GM19043 (cell line): ENCODE results near the gene PNMT.
A peak's percentile ranks its signal among the peaks of the same experiment; 100 is the strongest.
"Not testable (repeated sequence)": the region's sequence is repeated elsewhere in the genome, so short reads cannot be mapped to it uniquely, and the experiment has no call there.

Source experiments
- ATAC-seq: cut with Tn5 transposase; IDR thresholded peaks from one replicate; pipeline ENCODE4 v1.9.1; 2021; ENCODE audit warnings: low read depth; ENCODE audit not compliant: unreplicated experiment

PNMT gene

GRCh38 chr17:39683295-39683939 is 15.2 kb downstream of the PNMT start:
- no peak for ATAC-seq

- ATAC-seq, result no peak
These were observed 16.3 kb downstream of the PNMT start for GRCh38 chr17:39684369-39685192.

- ATAC-seq, result no peak
These were observed 18.9 kb downstream of the PNMT start for GRCh38 chr17:39687101-39687545.

- ATAC-seq, result peak; percentile 79
These were observed 19.6 kb downstream of the PNMT start, which contains the start of gene PGAP3 for GRCh38 chr17:39687546-39688474. TSS of gene PGAP3 (minus strand) at chr17:39688057. CDS start at chr17:39688014, 43 bp downstream.

- no peak for ATAC-seq
These were observed 20.2 kb downstream of the PNMT start for GRCh38 chr17:39688475-39688835.

- no peak for ATAC-seq
These were observed 20.7 kb downstream of the PNMT start for GRCh38 chr17:39688945-39689344.

GRCh38 chr17:39694593-39694992 is 26.3 kb downstream of the PNMT start:
- no peak for ATAC-seq

GRCh38 chr17:39695089-39695474 is 26.8 kb downstream of the PNMT start:
- ATAC-seq, result no peak

GRCh38 chr17:39696731-39697130 is 28.5 kb downstream of the PNMT start:
- no peak for ATAC-seq

GRCh38 chr17:39697961-39698360 is 29.7 kb downstream of the PNMT start:
- no peak for ATAC-seq

- not testable (repeated sequence) for ATAC-seq
These were observed 31.0 kb downstream of the PNMT start for GRCh38 chr17:39699157-39699817.

GRCh38 chr17:39699818-39700147 is 31.5 kb downstream of the PNMT start, which contains the start of gene ERBB2:
TSS of gene ERBB2 (plus strand) at chr17:39700064. CDS start at chr17:39700239, 175 bp downstream.
- no peak for ATAC-seq

GRCh38 chr17:39700148-39700987 is 32.1 kb downstream of the PNMT start:
- no peak for ATAC-seq

GRCh38 chr17:39701012-39701783 is 32.9 kb downstream of the PNMT start:
- no peak for ATAC-seq

GRCh38 chr17:39701784-39702422 is 33.6 kb downstream of the PNMT start:
- no peak for ATAC-seq

GRCh38 chr17:39702901-39703893 is 34.9 kb downstream of the PNMT start:
- no peak for ATAC-seq

- ATAC-seq, result no peak
These were observed 35.7 kb downstream of the PNMT start for GRCh38 chr17:39703913-39704312.
